HAP-1 (cell line): Measurements from ENCODE around the gene ADGRE2.
A peak's percentile ranks its signal among the peaks of the same experiment; 100 is the strongest.
"Not testable (repeated sequence)": the region's sequence is repeated elsewhere in the genome, so short reads cannot be mapped to it uniquely, and the experiment has no call there.

Source experiments
- DNase-seq, 2 experiments: peaks; one replicate each; pipeline ENCODE4 v3.0.0-alpha.2; 2016 to 2020; ENCODE audit warnings: low spot score in 2 of 2
- H3K27me3 ChIP-seq: fragments of 250-450 bp; sonication (Bioruptor Pico); 2 replicates; pipeline ENCODE4 v1.5.1; 2020; ENCODE audit warnings: low read depth, mild to moderate bottlenecking, moderate library complexity
- H3K36me3 ChIP-seq: fragments of 250-450 bp; sonication (Bioruptor Pico); replicated peaks from 2 replicates; pipeline ENCODE4 v1.5.1; 2020; ENCODE audit warnings: mild to moderate bottlenecking
- H3K4me1 ChIP-seq: fragments of 250-450 bp; sonication (Bioruptor Pico); 2 replicates; pipeline ENCODE4 v1.5.1; 2020; ENCODE audit warnings: mild to moderate bottlenecking
- H3K4me3 ChIP-seq: fragments of 250-450 bp; sonication (Bioruptor Pico); 2 replicates; pipeline ENCODE4 v1.5.1; 2020; ENCODE audit warnings: mild to moderate bottlenecking, moderate library complexity
- H3K9me3 ChIP-seq: fragments of 250-450 bp; sonication (Bioruptor Pico); 2 replicates; pipeline ENCODE4 v1.5.1; 2020; ENCODE audit warnings: mild to moderate bottlenecking, moderate library complexity
- in situ Hi-C: fragments of 300-500 bp; cut with MboI; formaldehyde crosslinking; loops from 3 replicates; pipeline ENCODE4 v1.14.3; 2020; ENCODE audit warnings: low sequenced_read_pairs, inconsistent platforms, mixed read lengths

ADGRE2 gene

DNA sequence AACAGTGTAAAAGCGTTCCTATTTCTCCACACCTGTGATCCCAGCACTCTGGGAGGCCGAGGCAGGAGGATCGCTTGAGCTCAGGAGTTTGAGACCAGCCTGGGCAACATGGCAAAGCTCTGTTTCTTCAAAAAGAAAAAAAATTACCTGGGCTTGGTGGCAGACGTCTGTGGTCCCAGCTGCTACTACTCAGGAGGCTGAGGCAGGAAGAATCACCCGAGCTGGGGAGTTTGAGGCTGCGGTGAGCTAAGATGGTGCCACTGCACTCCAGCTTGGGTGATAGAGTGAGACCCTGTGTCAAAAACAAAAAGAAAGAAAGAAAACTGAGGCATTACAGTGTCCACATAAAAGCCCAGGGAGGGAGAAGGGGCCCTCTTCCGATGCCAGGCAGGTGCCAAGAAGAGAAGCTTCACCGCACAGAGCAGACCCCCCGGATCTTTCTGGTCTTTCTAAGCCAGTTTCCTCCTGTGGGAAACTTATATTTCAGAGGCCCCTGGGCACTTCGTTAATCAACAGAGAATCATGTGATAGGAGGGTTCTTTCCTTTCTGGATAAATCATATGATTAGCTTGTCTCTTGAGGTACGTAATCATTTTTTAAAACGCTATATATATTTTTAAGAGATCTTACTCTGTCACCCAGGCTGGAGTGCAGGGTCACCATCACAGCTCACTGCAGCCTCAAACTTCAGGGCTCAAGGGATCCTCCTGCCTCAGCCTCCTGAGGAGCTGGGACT is at the start of gene ADGRE2:
ADGRE2 (minus strand) TSS at position 451 of the 736 bp plus-strand sequence. CDS start 1,804 bp downstream, outside the sequence.
- H3K4me3 ChIP-seq, H3K27me3 ChIP-seq, H3K4me1 ChIP-seq, H3K9me3 ChIP-seq, DNase-seq, H3K36me3 ChIP-seq, in situ Hi-C loops: not testable (repeated sequence)

DNA sequence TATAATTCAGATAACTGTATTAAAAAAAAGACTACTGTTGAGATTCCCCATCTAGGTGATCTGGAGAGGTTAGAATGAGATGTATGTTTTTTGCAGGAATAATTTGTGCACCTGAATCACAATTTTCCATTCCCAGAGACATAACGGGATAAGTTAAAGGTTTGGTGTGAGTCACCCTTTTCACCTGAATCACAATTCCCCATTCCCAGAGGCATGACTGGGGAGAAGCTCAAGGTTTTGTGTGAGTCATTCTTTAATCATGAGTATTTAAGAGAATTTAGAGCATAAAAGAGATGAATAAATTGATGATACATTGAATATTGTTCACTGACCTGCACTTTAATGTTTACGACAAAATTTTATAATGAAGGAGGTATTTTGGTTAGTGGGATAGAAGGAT is 47.6 kb upstream of the ADGRE2 start:
- in situ Hi-C loops = no loop called here
- Histone ChIP-seq H3K4me3 (no peak overlapping the region), H3K27me3 (no peaks in the 10 kb centered on the region), H3K36me3 (no peaks in the 10 kb centered on the region), H3K4me1 (no peaks in the 10 kb centered on the region), H3K9me3 (no peaks in the 10 kb centered on the region)
- DNase-seq = no peak

DNA sequence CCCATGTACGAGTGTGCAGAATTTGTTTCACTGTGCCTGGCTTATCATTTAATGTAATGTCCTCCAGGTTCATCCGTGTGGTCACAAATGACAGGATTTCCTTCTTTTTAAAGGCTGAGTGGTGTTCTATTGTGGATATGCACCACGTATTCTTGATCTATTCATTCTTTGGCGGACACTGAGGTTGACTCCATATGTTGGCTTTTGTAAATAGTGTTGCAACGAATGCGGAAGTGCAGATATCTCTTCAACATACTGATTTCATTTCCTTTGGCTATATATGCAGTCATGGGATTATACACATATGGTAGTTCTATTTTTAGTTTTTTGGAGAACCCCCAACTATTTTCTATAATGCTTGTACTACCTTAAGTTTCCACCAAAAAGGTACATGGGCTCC is 43.6 kb upstream of the ADGRE2 start:
- H3K36me3 ChIP-seq = no peaks in the 10 kb centered on the region
- no peaks in the 10 kb centered on the region for H3K9me3 ChIP-seq
- H3K4me3 ChIP-seq = no peak overlapping the region
- H3K27me3 ChIP-seq = peaks cover 4% of the 10 kb centered on the region; the same call in 1 of the 2 replicates
- no peak for DNase-seq
- in situ Hi-C loops = no loop called here
- no peaks in the 10 kb centered on the region for H3K4me1 ChIP-seq

DNA sequence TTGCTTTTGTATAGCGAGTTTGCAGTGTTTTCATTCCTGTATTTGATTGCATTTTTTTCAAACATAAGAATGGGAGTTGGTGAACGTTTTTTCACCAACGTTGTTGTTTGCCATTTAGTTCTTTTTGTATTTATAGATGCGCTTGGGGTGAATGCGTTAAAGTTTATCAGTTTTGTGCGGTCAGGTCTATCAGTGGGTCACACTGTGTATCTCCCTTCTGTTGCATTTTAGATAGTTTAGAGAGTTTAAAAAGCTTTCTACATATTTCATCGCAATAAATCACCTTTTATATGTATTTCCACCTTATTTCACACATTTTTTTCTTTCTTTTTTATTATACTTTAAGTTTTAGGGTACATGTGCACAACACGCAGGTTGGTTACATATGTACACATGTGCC is 40.2 kb upstream of the ADGRE2 start:
- Histone ChIP-seq H3K27me3 (peaks cover 4% of the 10 kb centered on the region; the same call in 1 of the 2 replicates), H3K4me1 (no peaks in the 10 kb centered on the region), H3K4me3 (no peak overlapping the region), H3K36me3 (no peaks in the 10 kb centered on the region), H3K9me3 (no peaks in the 10 kb centered on the region)
- DNase-seq = no peak
- in situ Hi-C loops = no loop called here

DNA sequence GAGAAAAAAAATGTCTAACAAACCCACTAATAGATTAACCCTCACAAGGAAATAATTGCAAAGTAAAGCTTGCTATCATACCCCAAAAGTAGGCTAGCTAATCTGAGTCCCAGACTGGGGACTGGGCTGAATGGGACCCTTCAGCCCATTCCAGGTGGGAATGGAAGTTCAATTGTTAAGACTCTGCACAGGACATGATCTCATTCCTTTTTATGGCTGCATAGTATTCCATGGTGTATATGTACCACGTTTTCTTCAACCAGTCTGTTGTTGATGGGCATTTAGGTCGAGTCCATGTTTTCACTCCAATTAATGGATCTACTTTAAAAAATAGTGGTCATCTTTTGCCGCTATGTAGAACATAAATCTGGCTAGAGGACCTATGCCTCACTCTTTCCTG is 38.7 kb upstream of the ADGRE2 start:
- Histone ChIP-seq H3K9me3 (no peaks in the 10 kb centered on the region), H3K4me1 (no peaks in the 10 kb centered on the region), H3K4me3 (no peak overlapping the region), H3K36me3 (no peaks in the 10 kb centered on the region), H3K27me3 (peaks cover 4% of the 10 kb centered on the region; the same call in 1 of the 2 replicates)
- no peak for DNase-seq
- in situ Hi-C loops = no loop called here

DNA sequence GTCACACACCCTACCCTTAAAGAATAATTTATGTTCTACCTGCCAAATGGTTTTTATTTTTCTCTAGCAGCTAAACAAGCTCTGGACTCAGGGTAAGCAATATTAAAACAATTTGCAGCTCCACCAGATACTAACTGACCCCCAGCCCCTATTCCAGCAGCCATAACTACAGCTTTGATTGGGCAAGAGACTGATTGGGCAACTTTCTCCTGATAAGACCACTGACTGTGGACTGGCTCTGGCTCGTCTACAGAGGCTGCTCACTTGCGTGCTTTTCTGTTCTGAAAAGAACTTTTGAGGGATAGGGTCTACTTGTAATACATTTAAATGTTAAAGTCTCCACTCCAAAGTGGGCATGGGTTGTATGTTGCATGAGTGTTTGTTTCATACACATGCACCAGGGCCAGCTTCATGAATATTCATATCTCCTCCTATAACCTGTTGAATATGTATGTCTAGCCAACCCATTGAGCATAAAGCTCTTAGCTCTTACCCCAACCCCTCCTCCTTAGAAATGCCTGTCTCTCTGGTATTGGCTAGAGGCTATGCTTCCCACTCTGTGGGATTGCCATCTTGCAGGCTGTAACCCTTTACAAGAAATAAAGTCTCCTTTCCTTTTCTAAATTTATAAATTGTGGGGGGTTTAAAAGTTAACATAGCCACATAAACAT is 36.8 kb upstream of the ADGRE2 start:
- no peaks in the 10 kb centered on the region for H3K4me1 ChIP-seq
- H3K27me3 ChIP-seq = peaks cover 4% of the 10 kb centered on the region; the same call in 1 of the 2 replicates
- in situ Hi-C loops = no loop called here
- H3K9me3 ChIP-seq = no peaks in the 10 kb centered on the region
- no peak for DNase-seq
- H3K36me3 ChIP-seq = no peaks in the 10 kb centered on the region
- H3K4me3 ChIP-seq = no peak overlapping the region

DNA sequence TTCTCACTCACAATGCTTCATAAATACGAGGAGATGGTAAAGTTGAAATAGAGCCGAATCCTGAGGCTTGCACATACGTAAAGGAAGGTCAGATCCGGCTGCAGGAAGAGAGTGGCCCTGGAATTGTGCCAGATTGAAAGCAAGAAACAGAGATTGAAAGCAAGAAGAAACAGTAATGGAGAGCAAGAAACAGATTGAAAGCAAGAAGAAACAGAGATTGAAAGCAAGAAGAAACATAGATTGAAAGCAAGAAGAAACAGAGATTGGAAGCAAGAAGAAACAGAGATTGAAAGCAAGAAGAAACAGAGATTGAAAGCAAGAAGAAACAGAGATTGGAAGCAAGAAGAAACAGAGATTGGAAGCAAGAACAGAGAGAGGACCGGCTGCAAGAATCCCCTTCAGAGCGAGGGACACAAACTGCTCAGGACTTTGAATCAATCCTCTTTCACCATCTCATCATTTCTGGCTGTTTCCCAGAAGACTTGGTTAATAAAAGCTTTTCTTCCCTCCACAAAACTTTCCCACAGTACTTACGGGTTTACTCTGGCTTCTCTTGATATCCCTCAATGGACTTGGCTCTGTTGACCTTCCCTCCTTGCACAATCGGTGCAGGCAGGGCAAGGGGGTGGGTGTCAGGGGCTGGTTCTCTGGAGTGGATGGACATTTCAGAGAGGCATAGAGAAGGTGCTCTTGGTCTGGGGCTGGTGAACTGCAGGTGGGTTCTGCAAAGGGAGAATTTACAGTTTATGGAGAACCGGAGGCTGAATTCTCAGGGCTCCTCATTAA is 31.1 kb upstream of the ADGRE2 start:
- Histone ChIP-seq H3K27me3 (no peaks in the 10 kb centered on the region), H3K36me3 (no peaks in the 10 kb centered on the region), H3K9me3 (no peaks in the 10 kb centered on the region), H3K4me3 (no peak overlapping the region), H3K4me1 (no peaks in the 10 kb centered on the region)
- DNase-seq = no peak
- in situ Hi-C loops = no loop called here

DNA sequence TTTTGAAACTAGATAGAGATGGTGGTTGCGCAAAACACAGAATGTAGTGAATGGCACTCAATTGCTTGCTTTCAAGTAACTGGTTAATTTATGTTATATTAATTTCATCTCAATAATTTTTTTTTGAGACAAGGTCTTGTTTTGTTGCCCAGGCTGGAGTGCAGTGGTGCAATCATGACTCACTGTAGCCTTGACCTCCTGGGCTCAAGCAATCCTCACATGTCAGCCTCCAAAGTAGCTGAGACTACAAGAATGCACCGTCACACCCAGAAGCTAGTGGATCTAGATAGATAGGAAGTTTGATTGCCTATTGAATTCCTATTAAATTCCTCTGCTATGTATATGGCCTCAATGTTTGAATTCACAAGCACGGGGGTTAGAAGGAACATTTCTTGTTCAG is 26.4 kb upstream of the ADGRE2 start:
- no peaks in the 10 kb centered on the region for H3K27me3 ChIP-seq
- H3K4me3 ChIP-seq = no peak overlapping the region
- H3K9me3 ChIP-seq = no peaks in the 10 kb centered on the region
- in situ Hi-C loops = no loop called here
- no peaks in the 10 kb centered on the region for H3K36me3 ChIP-seq
- no peak for DNase-seq
- no peaks in the 10 kb centered on the region for H3K4me1 ChIP-seq

DNA sequence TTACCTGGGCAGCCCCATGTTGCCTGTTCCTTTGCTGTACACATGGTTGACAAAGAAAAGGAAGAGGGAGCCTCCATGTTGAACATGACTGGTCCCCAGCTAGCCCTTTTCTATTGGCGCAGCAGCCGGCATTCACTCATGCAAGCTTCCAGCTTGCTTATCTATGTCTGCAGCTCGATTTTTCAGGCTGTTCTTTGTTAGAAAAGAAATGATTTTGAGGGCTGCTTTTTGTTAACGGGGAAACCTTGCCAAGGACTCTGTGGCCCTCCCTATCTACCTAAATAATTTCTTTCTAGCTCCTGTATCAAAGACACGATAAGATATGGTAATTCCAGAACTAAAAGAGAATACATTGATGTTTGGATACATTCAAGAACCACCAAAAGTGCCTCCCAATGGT is 20.4 kb upstream of the ADGRE2 start:
- DNase-seq = no peak
- H3K36me3 ChIP-seq = no peaks in the 10 kb centered on the region
- H3K9me3 ChIP-seq = no peaks in the 10 kb centered on the region
- no peaks in the 10 kb centered on the region for H3K27me3 ChIP-seq
- in situ Hi-C loops = no loop called here
- H3K4me3 ChIP-seq = no peak overlapping the region
- no peaks in the 10 kb centered on the region for H3K4me1 ChIP-seq

DNA sequence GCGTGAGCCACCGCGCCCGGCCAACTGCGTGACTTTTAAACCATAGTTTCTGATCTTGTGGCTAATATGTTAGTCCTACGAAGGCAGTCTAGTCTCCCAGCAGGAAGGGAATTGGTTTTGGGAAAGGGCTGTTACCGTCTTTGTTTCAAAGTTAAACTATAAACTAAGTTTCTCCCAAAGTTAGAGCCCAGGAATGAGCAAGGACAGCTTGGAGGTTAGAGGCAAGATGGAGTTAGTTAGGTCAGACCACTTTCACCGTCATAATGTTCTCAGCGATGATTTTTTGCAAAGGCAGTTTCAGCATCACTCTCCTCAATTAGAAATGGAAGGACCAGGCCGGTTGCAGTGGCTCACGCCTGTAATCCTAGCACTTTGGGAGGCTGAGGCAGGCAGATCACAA is 17.7 kb upstream of the ADGRE2 start:
- no peaks in the 10 kb centered on the region for H3K36me3 ChIP-seq
- no peaks in the 10 kb centered on the region for H3K27me3 ChIP-seq
- DNase-seq = no peak
- H3K4me1 ChIP-seq = no peaks in the 10 kb centered on the region
- in situ Hi-C loops = no loop called here
- no peaks in the 10 kb centered on the region; the same call in 1 of the 2 replicates for H3K9me3 ChIP-seq
- no peak overlapping the region for H3K4me3 ChIP-seq

DNA sequence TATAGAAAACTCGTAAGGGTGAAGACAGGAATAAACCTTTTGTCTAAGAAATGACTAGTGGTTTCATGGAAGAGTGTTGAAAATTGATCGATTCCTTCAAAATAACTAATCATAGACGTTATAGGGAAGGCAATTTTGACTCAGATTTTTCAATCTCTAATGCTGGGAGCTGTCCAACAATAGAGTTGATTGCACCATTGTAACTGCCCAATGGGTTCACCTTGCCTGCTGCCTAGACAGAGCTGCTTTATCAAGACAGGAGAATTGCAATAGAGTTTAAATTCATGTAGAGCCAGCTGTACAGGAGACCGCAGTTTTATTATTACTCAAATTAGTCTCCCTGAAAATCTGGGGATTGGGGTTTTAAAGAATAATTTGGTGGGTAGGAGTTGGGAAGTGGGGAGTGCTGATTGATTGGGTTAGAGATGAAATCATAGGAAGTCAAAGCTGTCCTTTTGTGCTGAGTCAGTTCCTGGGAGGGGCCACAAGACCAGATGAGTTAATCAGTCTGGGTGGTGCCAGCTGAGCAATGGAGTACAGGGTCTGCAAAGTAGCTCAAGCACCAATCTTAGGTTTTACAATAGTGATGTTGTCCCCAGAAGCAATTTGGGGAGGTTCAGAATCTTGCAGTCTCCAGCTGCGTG is 16.8 kb upstream of the ADGRE2 start:
- Histone ChIP-seq H3K4me3 (no peak overlapping the region), H3K27me3 (no peaks in the 10 kb centered on the region), H3K4me1 (no peaks in the 10 kb centered on the region), H3K9me3 (no peaks in the 10 kb centered on the region; the same call in 1 of the 2 replicates), H3K36me3 (no peaks in the 10 kb centered on the region)
- in situ Hi-C loops = no loop called here
- DNase-seq = no peak

DNA sequence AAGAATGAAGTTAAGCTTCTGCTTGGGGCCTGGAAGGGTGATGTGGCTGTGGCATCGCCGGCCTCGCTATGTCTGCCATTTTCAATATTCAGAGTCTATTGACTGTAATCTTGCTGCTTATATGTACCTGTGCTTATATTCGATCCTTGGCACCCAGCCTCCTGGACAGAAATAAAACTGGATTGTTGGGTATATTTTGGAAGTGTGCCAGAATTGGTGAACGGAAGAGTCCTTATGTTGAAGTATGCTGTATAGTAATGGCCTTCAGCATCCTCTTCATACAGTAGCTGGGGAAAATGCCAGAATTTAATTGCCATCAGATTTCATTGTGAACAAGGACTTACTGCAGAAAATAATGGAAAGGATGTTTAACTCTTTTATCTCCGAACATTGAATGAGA is 13.9 kb upstream of the ADGRE2 start:
- in situ Hi-C loops, DNase-seq, H3K4me3 ChIP-seq, H3K27me3 ChIP-seq, H3K36me3 ChIP-seq, H3K9me3 ChIP-seq, H3K4me1 ChIP-seq: not testable (repeated sequence)

DNA sequence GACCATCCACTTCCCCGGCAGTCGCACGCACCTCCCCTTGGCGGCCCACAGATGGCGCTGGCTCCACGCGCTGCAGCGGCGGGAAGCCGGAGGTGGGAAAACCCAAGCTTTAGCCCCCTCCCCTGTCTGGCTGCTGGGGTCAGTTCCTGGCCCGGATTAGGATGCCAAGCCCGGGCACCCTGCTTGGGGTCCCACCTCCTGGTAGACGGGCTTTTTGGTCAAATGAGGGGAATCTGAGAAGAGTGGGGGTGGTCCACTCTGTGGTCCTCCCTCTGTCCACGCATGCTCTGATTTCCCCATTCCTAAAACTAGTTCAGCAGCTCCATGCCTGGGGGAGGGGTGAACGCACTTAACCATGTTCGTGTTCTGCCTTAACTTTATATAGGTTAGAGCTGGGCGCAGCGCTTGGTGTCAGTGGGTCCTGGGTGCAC is 8.1 kb upstream of the ADGRE2 start:
- in situ Hi-C loops = no loop called here
- peak in 1 of 2 experiments; percentile 64 for DNase-seq
- Histone ChIP-seq H3K4me1 (no peaks in the 10 kb centered on the region), H3K4me3 (peak overlapping the region; percentile 5; the same call in 1 of the 2 replicates), H3K27me3 (no peaks in the 10 kb centered on the region; the same call in 1 of the 2 replicates), H3K9me3 (no peaks in the 10 kb centered on the region), H3K36me3 (no peaks in the 10 kb centered on the region)
